GM19351 (cell line): ENCODE results near the gene KANK2.
"Not testable (repeated sequence)": the region's sequence is repeated elsewhere in the genome, so short reads cannot be mapped to it uniquely, and the experiment has no call there.

Source experiments
- ATAC-seq: cut with Tn5 transposase; IDR thresholded peaks from one replicate; pipeline ENCODE4 v1.9.1; 2021; ENCODE audit warnings: mild to moderate bottlenecking, moderate library complexity; ENCODE audit not compliant: unreplicated experiment

Gene KANK2

GRCh38 chr19:11198769-11199424 is 1.6 kb upstream of the KANK2 start:
- no peak for ATAC-seq

GRCh38 chr19:11198175-11198534 is 810 bp upstream of the KANK2 start:
- no peak for ATAC-seq

DNA sequence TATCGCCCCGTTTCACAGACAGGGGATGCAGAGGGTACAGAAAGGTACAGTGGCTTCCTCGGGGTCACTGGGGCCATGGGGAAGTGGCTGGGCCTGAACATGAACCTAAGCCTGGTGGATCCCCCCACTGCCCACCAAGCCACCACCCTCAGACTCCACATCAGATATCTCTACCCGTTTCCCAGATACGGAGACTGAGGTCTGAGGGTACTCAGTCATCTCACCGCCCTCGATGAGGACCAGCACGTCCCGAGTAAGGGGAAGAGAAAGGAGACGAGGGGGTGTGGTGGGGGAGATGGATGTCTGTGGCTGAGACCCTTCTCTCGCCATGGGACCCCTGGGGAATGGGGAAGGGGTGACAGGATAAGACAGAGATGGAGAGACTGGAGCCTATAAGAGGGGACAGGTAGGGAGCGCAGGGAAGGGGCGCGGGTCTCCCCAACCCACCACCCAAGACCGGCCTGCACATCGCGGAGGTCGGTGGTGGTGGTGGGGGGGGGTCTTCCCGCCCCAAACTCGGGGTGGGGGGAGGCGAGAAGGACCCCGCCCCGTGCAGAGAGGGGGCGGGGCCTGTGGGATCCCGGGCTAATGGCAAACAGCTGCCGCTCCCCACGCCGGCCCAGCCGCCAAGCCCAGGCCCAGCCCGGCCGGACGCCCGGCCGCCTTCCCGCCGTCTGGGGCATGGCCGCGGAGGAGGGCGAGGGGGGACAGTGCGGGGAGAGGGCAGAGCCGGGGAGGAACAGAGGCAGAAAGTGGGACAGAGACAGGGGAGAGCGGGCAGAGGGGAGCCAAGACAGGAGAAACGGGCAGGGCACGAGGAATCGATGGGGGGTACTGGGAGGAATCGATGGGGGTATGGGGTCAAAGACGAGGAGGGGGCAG is 698 bp downstream of the KANK2 start:
- ATAC-seq, result no peak

DNA sequence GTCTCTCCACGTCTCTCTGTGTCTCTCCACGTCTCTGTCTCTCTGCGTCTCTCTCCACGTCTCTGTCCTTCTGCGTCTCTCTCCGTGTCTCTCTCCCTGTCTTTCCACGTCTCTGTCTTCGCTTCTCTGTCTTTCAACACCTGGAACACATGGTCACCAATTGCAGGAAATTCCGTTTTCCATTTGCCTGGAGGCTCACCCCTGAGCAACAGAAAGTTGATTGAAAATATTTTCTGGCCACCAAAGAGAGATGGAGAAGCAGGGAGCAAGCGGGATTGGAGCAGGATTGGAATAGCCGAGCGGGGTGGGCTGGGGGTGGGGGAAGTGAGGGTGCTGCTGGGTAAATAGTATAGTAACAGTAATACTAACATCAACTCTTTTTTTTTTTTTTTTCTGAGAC is 1.7 kb downstream of the KANK2 start:
- no peak for ATAC-seq

DNA sequence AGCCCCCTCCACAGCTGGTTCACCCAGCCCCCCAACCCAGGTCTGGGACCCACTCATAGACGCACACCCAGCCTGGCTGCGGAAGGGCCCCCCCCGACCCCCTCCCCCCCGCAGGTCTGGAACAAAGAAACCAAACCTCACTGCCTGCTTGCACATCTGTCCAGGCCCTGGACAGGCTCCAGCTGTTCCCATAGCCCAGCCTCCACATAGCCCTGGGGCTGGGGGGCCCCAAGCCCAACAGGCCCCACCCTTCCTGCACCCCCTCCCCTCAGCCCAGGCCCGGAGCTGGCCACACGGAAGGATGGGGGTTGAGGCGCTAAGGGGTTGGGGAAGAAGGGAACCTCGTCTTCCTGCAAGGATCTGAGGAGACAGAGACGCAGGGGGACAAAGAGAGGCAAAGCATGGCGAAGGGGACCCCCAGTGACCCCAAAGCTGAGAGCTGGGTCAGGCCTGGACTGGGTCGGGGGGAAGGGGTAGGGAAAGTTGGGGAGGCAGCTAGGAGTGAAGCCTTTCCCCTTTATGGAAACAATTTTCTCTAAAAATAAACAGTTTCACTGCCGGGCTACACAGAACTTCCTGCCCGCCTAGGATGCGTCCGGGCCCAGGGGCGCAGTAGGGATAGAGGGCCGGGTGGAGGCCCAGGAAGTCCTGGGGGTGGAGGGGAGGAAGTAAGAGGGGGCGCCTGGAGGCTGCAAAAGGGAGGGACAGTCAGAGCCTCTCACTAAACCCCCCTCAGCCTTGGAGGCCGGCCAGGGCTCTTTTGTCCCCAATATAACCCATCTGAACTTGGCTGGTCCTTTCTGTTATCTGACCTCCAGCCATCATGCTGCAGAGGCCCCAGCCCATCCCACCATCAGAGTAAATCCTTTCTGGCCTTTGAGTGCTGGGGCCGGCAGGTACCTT is 2.4 kb downstream of the KANK2 start:
- ATAC-seq, result no peak

DNA sequence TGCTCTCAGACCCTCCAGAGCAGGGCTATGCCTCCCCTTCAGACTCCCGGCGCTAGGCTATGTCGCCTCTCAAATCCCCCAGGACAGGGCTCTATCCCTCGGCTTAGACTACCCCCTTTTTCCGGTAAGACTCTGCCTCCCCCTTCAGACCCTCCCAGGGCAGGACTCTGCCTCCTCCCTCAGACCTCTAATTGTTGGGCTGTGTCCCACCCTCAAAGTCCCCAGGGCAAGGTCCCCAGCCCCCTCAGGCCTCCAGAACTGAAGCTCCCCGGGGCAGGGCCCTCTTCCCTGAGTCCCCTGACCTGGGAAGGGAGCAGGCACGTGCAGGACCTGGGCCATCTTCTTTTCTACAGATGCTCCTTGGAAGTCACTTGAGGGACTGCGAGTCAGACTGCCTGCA is 3.2 kb downstream of the KANK2 start:
- no peak for ATAC-seq

DNA sequence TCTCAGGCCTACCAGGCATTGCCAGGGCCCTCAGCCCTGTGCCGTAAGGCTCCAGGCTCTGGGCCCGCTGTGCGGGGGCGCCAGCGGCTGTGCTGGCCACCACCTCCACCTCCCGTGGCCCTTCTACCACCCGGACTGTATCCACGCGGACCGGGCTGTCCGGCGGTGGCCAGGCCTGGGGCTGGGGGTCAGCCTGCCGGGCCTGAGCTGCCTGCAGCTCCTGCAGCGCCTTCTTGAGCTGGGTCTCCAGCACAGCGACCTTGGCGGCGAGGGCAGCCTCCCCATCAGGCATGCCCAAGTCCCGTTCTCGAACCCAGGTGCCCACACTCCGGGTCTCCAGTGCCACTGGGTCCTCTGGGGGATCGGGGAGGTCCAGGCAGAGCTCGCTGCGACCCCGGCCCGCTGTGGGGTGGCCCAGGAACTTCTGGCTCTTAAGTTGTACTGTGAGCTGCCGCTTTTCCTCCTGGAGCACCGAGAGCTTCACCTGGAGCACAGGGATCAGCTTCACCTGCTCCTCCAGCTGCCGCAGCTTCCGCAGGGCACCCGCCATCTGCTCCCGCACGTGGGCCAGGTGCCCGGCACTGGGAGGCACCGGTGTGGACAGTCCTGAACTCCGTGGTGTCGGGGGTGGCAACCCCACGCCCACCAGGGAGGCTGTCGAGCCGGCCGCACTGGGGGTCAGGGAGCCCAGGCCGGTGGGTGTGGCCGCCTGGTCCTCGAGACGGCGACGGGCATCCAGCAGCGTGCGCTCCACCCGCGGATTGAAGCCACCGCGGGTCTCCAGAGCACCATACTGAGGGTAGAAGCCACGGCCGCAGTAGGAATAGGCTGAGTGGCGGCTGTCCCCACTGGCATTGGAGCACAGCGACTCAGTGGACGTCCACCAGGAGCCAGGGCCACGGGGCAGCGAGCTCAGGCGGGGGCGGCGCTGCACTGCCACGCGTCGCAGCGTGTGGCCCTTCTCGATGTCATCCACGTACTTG is 4.1 kb downstream of the KANK2 start:
- ATAC-seq, result no peak

GRCh38 chr19:11191934-11192333 is 5.4 kb downstream of the KANK2 start:
- no peak for ATAC-seq

- ATAC-seq, result no peak
Observed at GRCh38 chr19:11191273-11191755, 6.0 kb downstream of the KANK2 start.

DNA sequence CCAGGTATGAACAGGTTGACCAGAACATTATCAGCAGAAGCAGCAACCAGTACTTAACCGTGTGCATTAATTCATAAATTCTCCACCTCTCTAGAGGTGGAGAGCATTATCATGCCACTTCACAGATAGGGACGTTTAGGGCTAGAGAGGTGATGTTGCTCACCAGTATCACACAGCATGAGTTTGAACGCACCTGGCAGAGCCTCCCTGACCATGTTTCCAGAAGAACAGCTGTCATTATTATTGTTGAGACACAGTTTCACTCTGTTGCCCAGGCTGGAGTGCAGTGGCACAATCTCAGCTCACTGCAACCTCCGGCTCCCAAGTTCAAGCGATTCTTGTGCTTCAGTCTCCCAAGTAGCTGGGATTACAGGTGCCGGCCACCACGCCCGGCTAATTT is 6.8 kb downstream of the KANK2 start:
- no peak for ATAC-seq

DNA sequence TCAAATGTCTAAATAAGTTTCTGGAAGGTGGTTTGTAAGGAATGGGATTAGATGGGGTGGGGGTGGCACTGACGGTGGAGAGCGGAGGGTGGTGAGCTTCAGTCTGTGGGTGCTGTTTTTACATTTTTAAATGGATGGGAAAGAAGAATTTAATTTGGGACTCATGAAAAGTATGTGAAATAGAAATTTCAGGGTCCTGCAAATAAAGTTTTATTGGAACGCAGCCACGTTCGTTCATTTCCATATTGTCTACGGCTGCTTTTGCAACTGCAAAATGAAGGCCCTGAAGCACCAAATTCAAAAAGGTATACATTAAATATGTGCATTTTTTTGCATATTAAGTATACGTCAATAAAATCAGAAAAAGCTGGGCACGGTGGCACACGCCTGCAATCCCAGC is 9.9 kb downstream of the KANK2 start:
- no peak for ATAC-seq

DNA sequence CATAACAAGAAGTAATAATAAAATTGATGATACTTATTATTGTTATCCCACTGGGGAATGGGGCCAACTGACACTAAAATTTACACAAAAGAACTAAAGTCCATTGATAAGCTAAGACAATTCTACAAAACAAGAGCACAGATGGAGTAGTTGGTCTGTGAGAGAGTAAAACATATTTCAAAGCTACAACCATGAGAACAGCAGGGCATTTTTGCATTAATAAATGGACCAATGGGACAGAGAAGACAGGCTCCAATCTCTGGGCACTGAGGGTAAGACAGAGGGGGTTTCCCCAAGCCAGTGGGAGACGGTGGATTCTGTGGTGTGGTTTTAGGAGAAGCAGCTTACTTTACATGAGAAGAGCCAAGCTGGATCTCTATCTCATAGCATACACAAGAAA is 14.4 kb downstream of the KANK2 start:
- no peak for ATAC-seq

GRCh38 chr19:11181488-11181887 is 15.9 kb downstream of the KANK2 start:
- ATAC-seq, result no peak

DNA sequence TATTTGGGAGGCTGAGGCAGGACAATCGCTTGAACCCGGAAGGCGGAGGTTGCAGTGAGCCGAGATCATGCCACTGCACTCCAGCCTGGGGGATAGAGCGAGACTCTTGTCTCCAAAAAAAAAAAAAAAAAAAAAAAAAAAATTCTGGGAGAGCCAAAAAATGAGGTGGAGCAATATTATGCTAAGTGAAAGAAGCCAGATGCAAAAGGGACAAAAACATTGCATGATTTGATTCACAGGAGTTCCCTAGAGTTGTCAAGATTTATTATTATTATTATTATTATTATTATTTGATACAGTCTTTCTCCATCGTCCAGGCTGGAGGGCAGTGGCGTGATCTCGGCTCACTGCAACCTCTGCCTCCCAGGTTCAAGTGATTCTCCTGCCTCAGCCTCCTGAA is 16.4 kb downstream of the KANK2 start:
- ATAC-seq, result not testable (repeated sequence)

DNA sequence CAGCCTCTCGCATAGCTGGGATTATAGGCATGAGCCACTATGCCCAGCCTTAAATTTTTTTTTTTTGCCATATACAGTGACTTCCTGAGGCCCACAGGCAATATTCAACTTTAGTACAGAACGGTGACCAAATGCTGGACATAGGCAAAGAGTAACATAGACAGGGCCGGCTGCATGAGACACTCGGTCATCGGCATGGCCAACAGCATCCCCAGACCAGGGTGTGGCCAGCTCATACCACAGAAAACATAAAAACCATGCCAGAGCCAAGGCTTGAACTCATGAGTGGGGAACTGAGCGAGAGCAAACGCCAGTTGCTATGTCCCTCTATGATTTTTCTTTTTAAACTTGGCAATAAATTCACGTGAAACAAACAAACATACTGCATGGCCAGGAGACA is 17.0 kb downstream of the KANK2 start:
- ATAC-seq, result no peak

GRCh38 chr19:11179716-11180297 is 17.5 kb downstream of the KANK2 start:
- no peak for ATAC-seq

- ATAC-seq, result not testable (repeated sequence)
Observed at GRCh38 chr19:11179145-11179465, 18.2 kb downstream of the KANK2 start.

DNA sequence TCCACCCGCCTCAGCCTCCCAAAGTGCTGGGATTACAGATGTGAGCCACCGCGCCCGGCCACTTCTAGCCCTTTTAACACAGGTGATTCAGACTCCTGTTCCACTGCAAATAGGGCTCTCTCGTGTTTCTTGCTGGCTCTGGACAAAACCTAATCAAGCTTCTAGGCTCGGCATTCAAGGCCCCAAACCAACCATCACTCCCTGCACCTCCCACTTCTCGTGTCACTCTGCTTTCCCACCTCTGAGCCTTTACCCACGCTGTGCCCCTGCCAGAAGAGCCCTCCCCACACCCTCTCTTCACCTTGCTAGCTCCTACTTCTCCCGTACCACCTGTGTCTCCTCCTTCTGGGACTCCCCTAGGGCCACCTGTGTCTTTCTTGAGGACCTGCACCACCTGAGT is 19.8 kb downstream of the KANK2 start:
- no peak for ATAC-seq

DNA sequence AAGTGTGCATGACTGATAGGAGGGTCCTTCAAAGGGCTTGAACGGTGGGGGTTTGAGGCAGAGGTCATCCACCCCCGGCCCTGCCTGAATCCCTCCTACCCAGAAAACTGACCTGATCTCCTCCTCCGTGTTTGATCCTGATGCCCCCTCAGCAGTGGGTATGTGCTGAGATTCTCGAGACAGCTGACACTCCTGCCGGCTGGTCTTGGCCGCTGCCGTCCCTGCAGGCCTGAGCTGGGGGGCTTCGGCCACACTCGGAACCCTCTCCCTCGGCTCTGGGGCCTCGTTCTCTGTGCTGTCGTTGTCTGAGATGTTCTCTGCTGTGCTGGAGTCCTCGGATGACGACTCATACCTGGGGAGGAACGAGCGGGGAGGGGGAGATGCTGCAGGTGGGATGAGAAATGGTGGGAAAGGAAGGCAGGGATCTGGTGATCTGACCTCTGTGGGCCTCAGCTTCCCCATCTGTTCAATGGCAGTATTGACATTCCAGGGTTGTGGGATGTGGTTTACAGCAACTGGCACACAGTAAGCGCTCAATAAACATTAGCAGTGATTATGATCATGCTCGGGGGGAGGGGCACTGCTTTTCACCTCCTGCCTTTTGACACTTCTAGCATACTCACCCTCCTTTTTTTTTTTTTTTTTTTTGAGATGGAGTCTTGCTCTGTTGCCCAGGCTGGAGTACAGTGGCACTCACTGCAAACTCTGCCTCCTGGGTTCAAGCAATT is 20.7 kb downstream of the KANK2 start:
- no peak for ATAC-seq
